ENCODE measurements around the gene HS1BP3. TPM values are rescaled to one million over a fixed set of nuclear protein-coding genes. Genes with fewer than 3 reads are reported as not detected.

Gene HS1BP3
- total RNA-seq, 1 donor from 2014 or later = 21.0 TPM

DNA sequence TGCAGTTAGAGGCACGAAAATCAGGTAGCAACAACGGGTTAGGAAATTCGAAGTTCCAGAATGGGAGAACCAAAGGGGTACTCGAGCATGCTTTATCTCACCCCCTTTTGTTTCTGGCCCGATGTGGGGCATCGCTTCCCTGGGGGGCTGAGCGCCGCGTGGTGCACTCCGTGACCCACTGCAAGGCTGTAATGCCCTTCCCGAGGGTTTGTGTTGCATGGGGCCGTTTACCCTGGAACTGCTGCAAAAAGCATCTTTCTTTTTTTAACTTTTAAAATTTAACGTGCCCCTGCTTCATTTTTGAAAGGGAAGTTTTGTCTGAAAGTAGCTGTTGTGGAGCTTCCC lies 20.8 kb upstream of the HS1BP3 start:
- H3K4me2 ChIP-seq (ENCODE audit: low read length) = no peak overlapping the region
- H3K9me3 Mint-ChIP-seq (ENCODE audit: unreplicated experiment) = peaks cover 4% of the 10 kb centered on the region
- no peak for TF ChIP-seq CTCF (IDR thresholded peaks at IDR 0.05; ENCODE audit: insufficient read depth, low read depth, low read length)
- no peak for TF ChIP-seq EZH2 (IDR thresholded peaks at IDR 0.05; ENCODE audit: insufficient read depth, low read length)
- peaks cover 4% of the 10 kb centered on the region for H3K4me1 Mint-ChIP-seq (ENCODE audit: low read depth, unreplicated experiment)
- no peak overlapping the region for H3K27ac Mint-ChIP-seq (ENCODE audit: unreplicated experiment)
- FAIRE-seq = no peak
- H3K9ac ChIP-seq (ENCODE audit: low read length) = no peak overlapping the region
- H3K27ac ChIP-seq (ENCODE audit: low read depth, low read length) = no peak overlapping the region
- no peaks in the 10 kb centered on the region for H3K36me3 Mint-ChIP-seq (ENCODE audit: low read depth, unreplicated experiment)
- H3K36me3 ChIP-seq (ENCODE audit: insufficient read depth, low read length) = no peaks in the 10 kb centered on the region
- H3K27me3 Mint-ChIP-seq (ENCODE audit: low read depth, unreplicated experiment) = peaks cover 50% of the 10 kb centered on the region
- H3K4me3 ChIP-seq (ENCODE audit: insufficient read depth, low read depth, low read length) = no peak overlapping the region
- peaks cover 10% of the 10 kb centered on the region for H3K4me1 ChIP-seq (ENCODE audit: insufficient read depth, low read length)
- H4K20me1 ChIP-seq (ENCODE audit: insufficient read depth, low read length) = peaks cover 10% of the 10 kb centered on the region
- H3K9me3 ChIP-seq (ENCODE audit: insufficient read depth, low read depth, low read length) = no peaks in the 10 kb centered on the region
- H3K27me3 ChIP-seq (ENCODE audit: insufficient read depth, low read length) = peaks cover 66% of the 10 kb centered on the region
- no peaks in the 10 kb centered on the region for H3K79me2 ChIP-seq (ENCODE audit: insufficient read depth, low read length)
- H3K4me3 Mint-ChIP-seq (ENCODE audit: unreplicated experiment) = no peak overlapping the region
- H2AFZ ChIP-seq (ENCODE audit: low read depth, low read length) = no peak overlapping the region
- no peak for DNase-seq (ENCODE audit: low read depth)

DNA sequence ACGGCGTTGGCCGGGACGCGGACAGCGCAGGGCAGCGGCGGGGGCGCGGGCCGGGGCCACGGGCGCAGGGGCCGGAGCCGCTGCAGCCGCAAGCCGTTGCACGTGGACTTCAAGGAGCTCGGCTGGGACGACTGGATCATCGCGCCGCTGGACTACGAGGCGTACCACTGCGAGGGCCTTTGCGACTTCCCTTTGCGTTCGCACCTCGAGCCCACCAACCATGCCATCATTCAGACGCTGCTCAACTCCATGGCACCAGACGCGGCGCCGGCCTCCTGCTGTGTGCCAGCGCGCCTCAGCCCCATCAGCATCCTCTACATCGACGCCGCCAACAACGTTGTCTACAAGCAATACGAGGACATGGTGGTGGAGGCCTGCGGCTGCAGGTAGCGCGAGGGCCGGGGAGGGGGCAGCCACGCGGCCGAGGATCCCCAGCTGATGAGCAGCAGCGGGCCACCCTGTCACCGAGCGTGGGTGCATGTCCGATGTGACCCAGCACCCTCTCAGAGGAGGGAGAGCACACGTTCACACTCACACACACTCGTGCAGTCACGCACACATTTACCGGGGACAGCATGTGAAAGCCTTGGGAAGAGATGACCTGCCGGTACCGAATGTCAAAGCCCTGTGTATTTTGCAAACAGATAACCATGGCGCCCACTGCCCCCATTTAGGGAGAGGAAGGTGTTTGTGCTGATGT lies 20.3 kb upstream of the HS1BP3 start:
- Histone ChIP-seq H3K4me1 (ENCODE audit: insufficient read depth, low read length) (peaks cover 10% of the 10 kb centered on the region), H3K27ac (ENCODE audit: low read depth, low read length) (no peak overlapping the region), H3K27me3 (ENCODE audit: insufficient read depth, low read length) (peaks cover 71% of the 10 kb centered on the region), H4K20me1 (ENCODE audit: insufficient read depth, low read length) (peaks cover 10% of the 10 kb centered on the region), H3K36me3 (ENCODE audit: insufficient read depth, low read length) (no peaks in the 10 kb centered on the region), H3K4me3 (ENCODE audit: insufficient read depth, low read depth, low read length) (no peak overlapping the region), H3K9me3 (ENCODE audit: insufficient read depth, low read depth, low read length) (no peaks in the 10 kb centered on the region), H2AFZ (ENCODE audit: low read depth, low read length) (peak overlapping the region; percentile 52), H3K9ac (ENCODE audit: low read length) (no peak overlapping the region), H3K4me2 (ENCODE audit: low read length) (peak overlapping the region; percentile 19), H3K79me2 (ENCODE audit: insufficient read depth, low read length) (no peaks in the 10 kb centered on the region)
- TF ChIP-seq EZH2 (IDR thresholded peaks at IDR 0.05; ENCODE audit: insufficient read depth, low read length) (peak; percentile 18), CTCF (IDR thresholded peaks at IDR 0.05; ENCODE audit: insufficient read depth, low read depth, low read length) (no peak)
- FAIRE-seq (no peak), DNase-seq (ENCODE audit: low read depth) (no peak)
- Mint-ChIP-seq H3K27me3 (ENCODE audit: low read depth, unreplicated experiment) (peaks cover 52% of the 10 kb centered on the region), H3K36me3 (ENCODE audit: low read depth, unreplicated experiment) (no peaks in the 10 kb centered on the region), H3K9me3 (ENCODE audit: unreplicated experiment) (peaks cover 4% of the 10 kb centered on the region), H3K4me1 (ENCODE audit: low read depth, unreplicated experiment) (peaks cover 4% of the 10 kb centered on the region), H3K27ac (ENCODE audit: unreplicated experiment) (no peak overlapping the region), H3K4me3 (ENCODE audit: unreplicated experiment) (no peak overlapping the region)

DNA sequence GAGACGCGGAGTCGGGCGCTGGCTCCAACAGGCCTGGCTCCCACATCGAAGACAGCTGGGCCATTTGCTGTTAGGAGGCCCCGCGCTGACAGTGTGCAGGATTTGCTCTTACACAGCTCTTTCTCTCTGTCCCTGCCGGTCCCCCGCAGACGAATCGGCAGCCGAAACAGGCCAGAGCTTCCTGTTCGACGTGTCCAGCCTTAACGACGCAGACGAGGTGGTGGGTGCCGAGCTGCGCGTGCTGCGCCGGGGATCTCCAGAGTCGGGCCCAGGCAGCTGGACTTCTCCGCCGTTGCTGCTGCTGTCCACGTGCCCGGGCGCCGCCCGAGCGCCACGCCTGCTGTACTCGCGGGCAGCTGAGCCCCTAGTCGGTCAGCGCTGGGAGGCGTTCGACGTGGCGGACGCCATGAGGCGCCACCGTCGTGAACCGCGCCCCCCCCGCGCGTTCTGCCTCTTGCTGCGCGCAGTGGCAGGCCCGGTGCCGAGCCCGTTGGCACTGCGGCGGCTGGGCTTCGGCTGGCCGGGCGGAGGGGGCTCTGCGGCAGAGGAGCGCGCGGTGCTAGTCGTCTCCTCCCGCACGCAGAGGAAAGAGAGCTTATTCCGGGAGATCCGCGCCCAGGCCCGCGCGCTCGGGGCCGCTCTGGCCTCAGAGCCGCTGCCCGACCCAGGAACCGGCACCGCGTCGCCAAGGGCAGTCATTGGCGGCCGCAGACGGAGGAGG lies 19.6 kb upstream of the HS1BP3 start:
- H3K27me3 ChIP-seq (ENCODE audit: insufficient read depth, low read length) = peaks cover 78% of the 10 kb centered on the region
- no peak overlapping the region for H3K27ac Mint-ChIP-seq (ENCODE audit: unreplicated experiment)
- peaks cover 10% of the 10 kb centered on the region for H4K20me1 ChIP-seq (ENCODE audit: insufficient read depth, low read length)
- no peaks in the 10 kb centered on the region for H3K79me2 ChIP-seq (ENCODE audit: insufficient read depth, low read length)
- FAIRE-seq (no peak), DNase-seq (ENCODE audit: low read depth) (no peak)
- no peak overlapping the region for H3K9ac ChIP-seq (ENCODE audit: low read length)
- no peak overlapping the region for H3K4me3 ChIP-seq (ENCODE audit: insufficient read depth, low read depth, low read length)
- peak overlapping the region; percentile 19 for H3K4me2 ChIP-seq (ENCODE audit: low read length)
- TF ChIP-seq EZH2 (IDR thresholded peaks at IDR 0.05; ENCODE audit: insufficient read depth, low read length) = peak; percentile 94
- TF ChIP-seq CTCF (IDR thresholded peaks at IDR 0.05; ENCODE audit: insufficient read depth, low read depth, low read length) = no peak
- H3K36me3 ChIP-seq (ENCODE audit: insufficient read depth, low read length) = no peaks in the 10 kb centered on the region
- peaks cover 58% of the 10 kb centered on the region for H3K27me3 Mint-ChIP-seq (ENCODE audit: low read depth, unreplicated experiment)
- no peak overlapping the region for H3K4me3 Mint-ChIP-seq (ENCODE audit: unreplicated experiment)
- peaks cover 4% of the 10 kb centered on the region for H3K9me3 Mint-ChIP-seq (ENCODE audit: unreplicated experiment)
- H3K27ac ChIP-seq (ENCODE audit: low read depth, low read length) = no peak overlapping the region
- no peaks in the 10 kb centered on the region for H3K36me3 Mint-ChIP-seq (ENCODE audit: low read depth, unreplicated experiment)
- H3K4me1 Mint-ChIP-seq (ENCODE audit: low read depth, unreplicated experiment) = peaks cover 4% of the 10 kb centered on the region
- H3K4me1 ChIP-seq (ENCODE audit: insufficient read depth, low read length) = peaks cover 13% of the 10 kb centered on the region
- H3K9me3 ChIP-seq (ENCODE audit: insufficient read depth, low read depth, low read length) = no peaks in the 10 kb centered on the region
- H2AFZ ChIP-seq (ENCODE audit: low read depth, low read length) = peak overlapping the region; percentile 52

All from astrocyte (in vitro differentiated cells and primary cell).